Suppressor macrophage treated with lipopolysaccharide for 4 hours (primary cell): ENCODE measurements around the gene MYDGF.
A peak's percentile ranks its signal among the peaks of the same experiment; 100 is the strongest.
"Not testable (repeated sequence)": the region's sequence is repeated elsewhere in the genome, so short reads cannot be mapped to it uniquely, and the experiment has no call there.

Experiments used
- DNase-seq: peaks from one replicate; pipeline ENCODE4 v3.0.0-alpha.2; 2020

MYDGF gene

DNA sequence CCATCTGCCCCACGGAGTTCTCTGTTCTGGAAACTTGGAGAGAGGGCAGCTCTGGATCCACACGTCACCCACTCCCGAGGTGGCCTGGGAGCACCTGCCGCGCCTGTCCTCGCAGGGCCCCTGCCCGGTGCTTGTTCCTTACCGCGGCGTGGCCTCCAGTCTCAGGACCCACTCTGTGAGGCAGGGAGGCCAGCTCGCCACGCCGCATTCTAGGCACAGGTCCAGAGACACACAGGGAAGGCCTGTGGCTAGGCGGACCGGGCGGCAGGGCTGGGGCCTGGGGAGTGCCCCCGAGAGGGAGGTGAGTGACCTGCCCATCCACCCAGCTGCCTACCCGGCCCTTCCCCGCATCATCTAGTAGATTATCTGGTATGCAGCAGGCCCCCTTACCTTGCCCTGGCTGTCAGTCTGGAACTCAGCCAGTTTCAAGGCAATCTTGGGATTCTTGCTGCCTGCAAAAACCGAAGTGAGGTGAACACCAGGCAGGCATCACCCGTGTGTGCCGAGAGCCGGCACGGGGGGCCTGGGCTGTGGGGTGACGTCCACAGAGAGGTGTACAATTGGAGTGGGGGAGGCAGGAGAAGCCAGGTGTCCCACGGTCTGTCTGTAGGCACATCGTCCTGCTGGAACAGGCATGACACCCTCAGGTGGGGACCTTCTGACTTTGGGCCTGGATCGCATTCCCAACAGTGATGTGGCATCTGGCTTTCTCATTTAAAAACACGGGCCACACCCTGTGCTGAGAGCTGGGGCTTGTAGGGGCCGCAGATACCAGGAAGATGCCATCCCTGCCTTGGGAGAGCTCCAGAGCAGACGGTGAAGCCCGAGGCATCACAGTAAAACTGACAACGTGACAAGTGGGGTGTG, 29.9 kb upstream of the MYDGF start:
- DNase-seq: no peak

DNA sequence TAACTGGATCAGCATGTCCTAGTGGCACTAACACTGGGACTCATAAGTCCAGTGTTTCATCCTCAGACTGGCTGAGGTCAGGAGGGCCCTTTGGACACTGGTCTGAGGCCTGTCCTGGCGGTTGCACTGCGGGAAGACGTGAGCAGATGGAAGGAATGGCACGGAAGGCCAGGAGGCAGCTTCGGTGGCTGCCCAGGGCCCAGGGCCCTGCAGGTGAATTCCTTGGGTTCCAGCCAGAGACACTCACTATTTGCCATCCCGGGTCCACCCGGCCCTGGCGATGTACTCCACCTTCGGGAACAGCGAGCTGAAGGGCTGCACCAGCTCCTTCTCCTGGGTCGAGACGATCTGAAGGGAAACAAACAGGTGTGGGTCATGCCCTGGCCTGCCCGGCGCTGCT, 27.2 kb upstream of the MYDGF start:
- no peak for DNase-seq

GRCh38 chr19:4695224-4695731, 25.1 kb upstream of the MYDGF start:
- no peak for DNase-seq

- DNase-seq: peak; percentile 18
Observed at GRCh38 chr19:4694211-4694987, 24.3 kb upstream of the MYDGF start.

GRCh38 chr19:4693471-4694121, 23.5 kb upstream of the MYDGF start:
- DNase-seq: no peak

DNA sequence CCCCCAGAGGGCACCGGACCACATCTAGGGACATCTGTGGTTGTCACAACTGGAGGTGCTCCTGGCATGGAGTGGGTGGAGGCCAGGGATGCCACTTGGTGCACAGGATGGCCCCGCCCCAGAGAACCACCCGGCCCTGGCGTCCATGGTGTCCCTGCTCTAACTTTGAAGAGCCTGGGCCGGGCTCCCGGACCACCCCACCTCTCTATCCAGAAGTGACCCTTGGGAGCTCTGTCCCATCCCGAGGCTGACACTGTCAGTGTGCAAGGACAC, 22.9 kb upstream of the MYDGF start:
- DNase-seq: no peak

DNA sequence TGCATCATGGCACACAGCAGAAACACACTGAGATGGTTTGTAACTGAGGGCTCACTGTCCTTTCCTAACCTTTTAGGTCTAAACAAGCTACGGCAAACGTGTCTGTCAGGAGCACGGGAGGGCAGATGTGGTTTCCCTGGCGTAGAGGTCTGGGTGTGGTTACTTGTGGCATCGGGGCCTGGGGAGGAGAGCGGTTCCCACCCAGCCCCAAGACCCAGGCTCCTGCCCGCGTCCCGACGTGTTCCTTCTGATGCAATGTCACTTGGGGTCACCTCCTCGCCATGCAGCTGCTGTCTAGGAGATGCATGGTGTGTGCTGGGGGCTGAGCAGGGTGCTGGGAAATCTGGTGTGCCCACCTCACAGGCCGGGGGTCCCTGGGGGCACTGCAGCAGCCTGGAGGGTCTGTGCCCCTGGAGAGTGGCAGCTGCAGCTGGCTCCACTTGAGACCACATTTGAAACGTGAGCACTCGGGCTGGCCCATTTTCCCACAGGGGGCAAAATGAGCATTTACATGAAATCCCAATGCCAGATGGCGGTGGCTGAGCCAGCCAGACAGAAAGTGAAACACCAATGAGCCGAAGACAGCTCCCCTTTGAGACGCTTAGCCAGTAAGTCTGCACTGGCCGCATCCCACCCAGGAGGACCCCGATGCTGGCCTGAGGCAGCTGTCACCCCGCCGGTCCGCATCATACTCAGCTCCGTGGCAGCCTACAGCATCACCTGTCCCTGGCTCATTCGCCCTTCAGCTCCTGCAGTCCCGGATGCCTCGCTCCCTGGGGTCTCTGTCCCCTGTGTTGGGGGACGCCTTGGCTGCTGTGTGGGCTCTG, 22.3 kb upstream of the MYDGF start:
- no peak for DNase-seq

GRCh38 chr19:4691373-4691772, 21.2 kb upstream of the MYDGF start:
- DNase-seq: peak; percentile 96

- DNase-seq: peak; percentile 57
Observed at GRCh38 chr19:4690361-4690760, 20.2 kb upstream of the MYDGF start.

- no peak for DNase-seq
Observed at GRCh38 chr19:4689403-4689802, 19.3 kb upstream of the MYDGF start.

- no peak for DNase-seq
Observed at GRCh38 chr19:4688587-4688986, 18.4 kb upstream of the MYDGF start.

GRCh38 chr19:4687396-4687795, 17.3 kb upstream of the MYDGF start:
- DNase-seq: no peak

- DNase-seq: no peak
Observed at GRCh38 chr19:4686700-4687099, 16.6 kb upstream of the MYDGF start.

- no peak for DNase-seq
Observed at GRCh38 chr19:4684312-4685095, 14.4 kb upstream of the MYDGF start.

DNA sequence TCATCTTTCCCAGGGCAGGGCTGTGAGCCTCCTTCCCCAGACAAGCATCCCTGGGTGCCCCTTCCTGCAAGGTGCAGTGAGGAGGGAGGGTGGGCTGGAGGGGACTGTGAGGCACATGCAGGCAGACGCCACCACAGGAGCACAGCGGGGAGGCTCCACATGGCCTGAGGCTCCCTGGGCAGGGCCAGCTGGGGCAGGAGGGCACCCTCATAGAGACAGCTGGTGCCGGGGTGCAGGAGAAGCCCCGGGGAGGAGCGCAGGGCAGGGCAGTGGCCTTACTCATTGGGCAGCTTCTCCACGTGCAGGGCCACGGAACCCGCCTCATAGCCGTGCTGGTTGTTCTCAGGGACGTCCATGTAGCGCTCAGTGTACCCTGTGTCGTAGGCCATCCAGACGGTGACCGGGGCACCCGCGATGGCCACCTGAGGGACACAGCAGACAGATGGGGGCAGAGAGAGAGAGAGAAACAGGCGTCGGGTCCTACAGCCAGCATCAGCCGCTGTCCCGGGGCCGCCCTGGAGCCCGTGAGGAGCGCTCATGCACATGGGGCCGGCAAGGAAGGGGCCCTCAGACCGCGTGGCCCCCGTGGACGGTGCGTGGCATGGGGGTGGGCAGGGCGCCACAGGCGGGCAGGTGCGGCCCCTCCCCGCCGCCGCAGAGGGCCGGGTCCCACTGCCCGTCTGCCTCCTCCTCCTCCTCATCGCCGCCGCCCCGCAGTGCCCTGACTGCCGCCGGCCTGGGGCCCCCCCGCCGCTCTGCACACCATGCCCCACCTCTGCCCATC, 12.5 kb upstream of the MYDGF start:
- no peak for DNase-seq

- not testable (repeated sequence) for DNase-seq
Observed at GRCh38 chr19:4680021-4680420, 9.9 kb upstream of the MYDGF start.

GRCh38 chr19:4678881-4679790, 9.0 kb upstream of the MYDGF start:
- no peak for DNase-seq

DNA sequence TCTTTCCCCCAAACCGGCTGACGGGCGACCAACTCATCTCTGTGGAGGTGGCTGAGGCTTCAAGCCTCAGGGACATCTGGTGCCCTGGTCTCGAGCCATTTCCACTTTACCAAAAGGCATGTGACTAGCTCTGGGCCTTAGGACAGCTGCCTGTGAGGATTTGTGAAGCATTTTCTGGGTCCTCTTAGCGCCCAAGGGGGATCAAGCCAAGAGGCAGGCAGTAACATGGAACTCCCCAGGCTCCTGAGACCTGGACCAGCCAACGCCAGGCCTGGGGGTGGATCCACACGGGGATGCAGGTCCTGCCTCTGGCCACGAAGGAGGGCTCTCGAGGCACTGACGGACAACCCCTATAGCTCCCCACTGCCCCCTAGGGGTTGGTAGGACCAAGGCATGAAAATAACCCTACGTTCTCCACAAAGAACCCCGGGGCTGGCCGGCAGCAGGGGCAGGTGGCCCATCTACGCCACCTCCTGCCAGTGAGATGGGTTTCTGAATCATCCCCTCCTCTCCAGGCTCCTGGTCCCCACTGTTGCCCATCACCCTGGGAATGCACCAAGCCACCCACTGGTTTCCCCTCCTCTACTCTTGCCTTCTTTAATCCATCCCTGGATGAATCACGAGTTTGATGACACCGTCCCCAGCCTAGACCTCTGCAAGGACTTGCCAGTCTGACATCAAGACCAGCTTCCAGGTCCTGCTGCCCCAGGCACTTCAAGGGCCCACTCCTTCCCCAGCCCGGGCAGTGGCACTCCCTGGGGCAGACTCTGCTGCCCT, 7.0 kb upstream of the MYDGF start:
- DNase-seq: peak; percentile 51

GRCh38 chr19:4675346-4675745, 5.2 kb upstream of the MYDGF start:
- no peak for DNase-seq
